NCI-H2227 treated with DMSO at 0.1 percent for 48 hours (cell line): Measurements from ENCODE around the gene DDAH2.
A peak's percentile ranks its signal among the peaks of the same experiment; 100 is the strongest.

Experiments used
- DNase-seq: peaks from one replicate; lab custom pipeline; 2025; lab: John Stamatoyannopoulos, UW

The DDAH2 gene

DNA sequence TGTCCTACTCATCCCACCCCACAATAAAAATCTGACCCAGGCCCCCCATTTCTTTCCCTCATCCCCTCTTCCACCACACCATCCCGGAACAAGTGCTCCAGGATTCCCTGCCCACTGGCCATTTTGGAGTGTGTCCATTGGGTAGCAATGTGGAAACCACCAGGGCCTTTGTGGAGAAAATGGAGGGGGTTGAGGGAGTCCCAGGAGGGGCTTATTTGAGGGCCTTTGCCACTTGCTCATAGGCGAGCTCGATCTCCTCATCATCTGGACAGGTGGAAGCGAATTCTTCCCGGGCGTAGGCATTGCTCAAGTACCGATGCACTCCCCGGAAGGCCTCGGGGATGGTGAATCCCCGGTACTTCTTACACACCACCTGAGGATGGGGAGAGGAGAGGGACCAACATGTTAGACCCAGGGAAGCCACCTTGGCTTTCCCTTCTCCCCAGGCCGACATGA, 1.6 kb upstream of the DDAH2 start:
- DNase-seq = no peak

DNA sequence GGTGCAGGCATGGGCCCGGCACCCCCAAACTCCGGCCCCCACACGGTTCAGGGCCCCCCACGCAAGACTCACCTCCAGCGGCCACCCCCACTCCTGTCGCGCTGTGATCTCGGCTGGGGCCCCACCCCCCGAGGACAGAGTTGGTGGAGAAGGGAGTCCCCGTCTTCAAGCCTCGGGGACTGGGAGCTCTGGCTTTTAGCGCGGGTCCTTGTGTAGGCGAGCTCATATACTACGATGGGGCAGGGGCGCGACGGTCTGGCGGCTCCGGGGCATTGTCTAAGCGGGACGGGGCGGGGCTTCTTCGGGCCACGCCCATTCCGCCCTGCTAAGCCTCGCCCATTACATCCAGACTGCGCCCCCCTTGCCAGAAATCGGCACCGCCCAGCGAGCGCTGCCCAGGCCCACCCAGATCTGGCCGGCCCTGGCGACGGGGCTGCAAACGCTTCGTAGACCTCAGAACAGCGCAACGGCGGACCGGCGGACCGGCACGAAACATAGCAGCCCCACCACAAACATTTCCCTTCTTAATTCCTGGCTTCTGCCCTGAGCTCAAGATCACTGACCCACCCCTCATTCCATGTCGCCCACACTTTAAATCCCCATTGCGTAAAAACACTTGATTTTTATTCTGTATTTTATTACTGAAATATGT, 1.0 kb upstream of the DDAH2 start:
- peak; percentile 87 for DNase-seq

GRCh38 chr6:31729515-31729978, 448 bp upstream of the DDAH2 start:
- DNase-seq = peak; percentile 85

DNA sequence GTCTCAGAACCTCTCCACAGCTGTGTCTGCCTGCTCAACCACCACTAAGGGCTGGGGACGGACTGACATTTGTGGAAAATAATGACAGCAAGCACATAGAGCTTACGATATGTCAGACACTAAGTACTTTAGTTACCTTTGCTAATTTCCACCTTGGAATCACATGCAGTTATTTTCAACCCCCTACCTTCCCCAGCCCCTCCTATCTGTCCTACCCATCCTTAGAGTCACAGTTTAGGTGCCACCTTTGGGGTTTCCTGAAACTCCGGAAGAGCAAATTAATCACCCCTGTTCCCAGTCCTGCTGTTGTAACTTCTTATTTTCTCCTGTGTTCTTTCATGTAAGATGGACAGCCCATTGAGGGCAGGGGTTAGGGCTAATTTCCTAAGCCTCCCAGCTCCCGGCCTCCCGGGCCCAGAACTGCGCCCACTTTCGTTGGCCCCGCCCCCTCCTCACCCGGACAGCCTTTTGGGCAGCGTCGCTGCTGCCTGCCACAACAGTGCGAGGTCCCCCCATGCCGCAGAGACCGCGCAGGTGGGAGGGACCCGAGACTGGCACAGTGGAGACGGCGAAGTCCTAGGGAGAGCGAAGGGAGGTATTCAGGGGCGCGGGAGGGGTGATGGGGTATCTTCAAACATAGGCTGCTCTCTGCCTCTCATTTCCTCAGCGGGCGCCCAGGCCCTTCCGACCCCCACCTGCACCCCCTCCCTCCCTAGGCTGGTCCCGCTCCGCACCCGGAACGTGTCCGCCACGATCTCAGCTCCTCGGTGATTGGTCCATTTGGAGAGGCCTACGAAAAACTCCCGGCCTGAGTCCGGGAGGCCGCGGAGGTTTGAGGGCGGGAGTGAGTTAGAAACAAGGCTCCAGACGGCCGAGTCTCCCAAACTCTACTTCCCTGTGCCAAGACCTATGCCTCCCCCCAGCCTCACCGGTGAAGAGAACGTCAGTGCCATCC, 1.1 kb downstream of the DDAH2 start:
- no peak for DNase-seq

- no peak for DNase-seq
These were observed 1.9 kb downstream of the DDAH2 start for GRCh38 chr6:31727034-31727716.

- no peak for DNase-seq
These were observed 3.4 kb downstream of the DDAH2 start for GRCh38 chr6:31725502-31726350.

DNA sequence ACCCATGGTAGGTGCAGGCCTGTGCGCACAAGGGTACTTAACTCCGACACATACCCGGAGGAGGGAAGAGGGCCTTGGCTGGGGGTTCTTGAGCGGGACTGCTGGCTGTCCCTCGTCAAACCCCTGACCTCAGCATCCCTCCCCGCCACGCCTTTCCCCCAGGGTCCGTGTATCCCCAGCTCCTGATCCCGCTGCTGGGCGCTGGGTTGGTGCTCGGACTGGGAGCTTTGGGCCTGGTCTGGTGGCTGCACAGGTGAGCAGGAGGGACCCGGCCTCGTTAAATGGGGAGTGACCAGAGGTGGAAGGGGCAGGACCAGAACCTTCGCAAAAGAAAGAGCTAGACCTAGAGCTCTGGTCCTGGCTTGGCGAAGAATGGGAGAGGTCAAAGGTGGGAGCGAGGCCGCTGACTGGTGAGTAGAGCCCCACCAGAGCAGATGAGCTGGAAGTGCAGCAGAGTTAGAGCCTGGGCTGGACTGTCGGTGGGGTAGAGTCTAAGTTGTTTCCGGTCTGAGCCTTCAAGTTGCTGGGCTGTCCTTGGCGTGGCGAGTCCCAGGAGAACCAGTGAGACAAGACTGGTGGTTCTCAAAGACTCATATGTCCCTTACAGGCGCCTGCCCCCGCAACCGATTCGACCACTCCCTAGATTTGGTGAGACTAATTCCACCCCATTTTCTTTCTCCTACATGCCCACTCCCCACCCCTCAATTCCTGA, 5.0 kb downstream of the DDAH2 start:
- DNase-seq = no peak

DNA sequence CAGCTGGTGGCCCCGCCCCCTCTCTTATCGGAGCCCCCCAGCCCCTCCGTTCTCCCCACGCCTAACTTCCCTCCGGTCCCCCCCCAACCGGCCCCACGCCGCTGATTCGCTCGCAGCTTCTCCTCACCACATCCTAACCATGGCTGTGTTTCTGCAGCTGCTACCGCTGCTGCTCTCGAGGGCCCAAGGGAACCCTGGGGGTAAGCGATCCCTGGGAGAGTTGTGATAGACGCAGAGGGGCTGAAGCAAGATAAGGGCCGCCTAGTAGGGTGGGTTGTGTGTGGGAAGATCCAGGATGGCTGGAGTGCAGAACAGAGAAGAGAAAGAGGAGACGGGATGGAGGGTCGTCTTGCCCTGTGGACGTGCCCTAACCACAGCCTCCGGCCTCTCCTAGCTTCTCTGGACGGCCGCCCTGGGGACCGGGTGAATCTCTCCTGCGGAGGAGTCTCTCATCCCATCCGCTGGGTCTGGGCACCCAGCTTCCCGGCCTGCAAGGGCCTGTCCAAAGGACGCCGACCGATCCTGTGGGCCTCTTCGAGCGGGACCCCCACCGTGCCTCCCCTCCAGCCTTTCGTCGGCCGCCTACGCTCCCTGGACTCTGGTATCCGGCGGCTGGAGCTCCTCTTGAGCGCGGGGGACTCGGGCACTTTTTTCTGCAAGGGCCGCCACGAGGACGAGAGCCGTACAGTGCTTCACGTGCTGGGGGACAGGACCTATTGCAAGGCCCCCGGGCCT, 5.7 kb downstream of the DDAH2 start, which contains the start of gene MPIG6B:
TSS of gene MPIG6B (plus strand) at position 129 of the 735 bp plus-strand sequence. CDS start at position 140, 11 bp downstream.
- no peak for DNase-seq

GRCh38 chr6:31722173-31722572, 6.9 kb downstream of the DDAH2 start:
- DNase-seq = no peak

- DNase-seq = no peak
These were observed 7.6 kb downstream of the DDAH2 start, which contains the start of gene LY6G6C for GRCh38 chr6:31721351-31722020. Gene LY6G6C (minus strand): TSS chr6:31721746. CDS start chr6:31721679, 67 bp downstream.

DNA sequence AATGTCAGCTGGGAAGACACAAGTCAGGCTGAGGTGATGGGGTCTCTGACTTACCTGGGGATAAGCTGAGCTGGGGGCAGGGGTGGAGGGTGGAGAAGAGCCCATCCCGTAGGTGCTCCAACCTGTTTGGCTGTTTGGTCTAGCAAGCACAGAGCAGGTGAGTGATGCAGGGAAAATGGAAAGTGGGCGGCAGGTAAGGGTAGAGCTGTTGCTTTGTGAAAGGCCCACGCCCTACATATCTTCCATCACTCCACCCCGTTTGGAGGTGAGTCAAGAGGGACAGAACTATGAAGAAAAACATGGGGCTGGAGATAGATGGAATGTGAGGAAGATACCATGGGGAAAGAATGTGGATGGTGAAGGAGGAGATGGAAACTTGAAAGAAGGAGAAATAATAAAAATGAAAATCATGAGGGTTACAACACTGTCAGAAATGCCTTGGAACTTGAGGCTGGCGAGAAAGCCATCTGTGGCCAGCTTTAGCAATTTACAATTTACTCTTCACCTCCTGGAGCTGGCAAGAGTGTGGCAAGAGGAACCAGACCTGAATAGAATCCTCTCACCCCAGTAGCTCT, 8.8 kb downstream of the DDAH2 start:
- no peak for DNase-seq

GRCh38 chr6:31719001-31719400, 10.1 kb downstream of the DDAH2 start:
- no peak for DNase-seq

GRCh38 chr6:31718265-31718664, 10.8 kb downstream of the DDAH2 start:
- no peak for DNase-seq

DNA sequence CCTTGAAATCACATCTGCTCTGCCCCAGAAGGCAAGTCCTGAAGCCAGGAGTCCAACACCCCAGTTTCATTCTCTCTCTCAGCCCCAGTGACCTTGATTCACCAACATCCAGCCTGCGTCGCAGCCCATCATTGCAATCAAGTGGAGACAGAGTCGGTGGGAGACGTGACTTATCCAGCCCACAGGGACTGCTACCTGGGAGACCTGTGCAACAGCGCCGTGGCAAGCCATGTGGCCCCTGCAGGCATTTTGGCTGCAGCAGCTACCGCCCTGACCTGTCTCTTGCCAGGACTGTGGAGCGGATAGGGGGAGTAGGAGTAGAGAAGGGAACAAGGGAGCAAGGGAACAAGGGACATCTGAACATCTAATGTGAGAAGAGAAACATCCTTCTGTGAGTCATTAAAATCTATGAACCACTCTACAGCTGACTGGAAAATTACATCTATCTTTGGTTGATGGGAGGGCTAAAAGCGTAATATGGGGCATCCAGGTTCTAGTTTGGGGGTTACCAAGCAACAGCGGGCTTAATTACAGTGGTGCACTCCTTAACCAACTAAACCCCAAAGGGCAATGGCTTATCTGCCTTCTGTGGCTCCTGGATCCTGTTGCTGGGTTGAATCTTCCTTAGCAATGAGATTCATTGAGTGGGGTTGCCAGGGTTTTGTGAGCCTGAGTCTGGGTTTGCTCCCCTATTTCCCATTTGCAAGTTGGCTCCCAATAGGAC, 11.4 kb downstream of the DDAH2 start:
- no peak for DNase-seq

- DNase-seq = no peak
These were observed 13.8 kb downstream of the DDAH2 start, which contains the start of gene LY6G6D for GRCh38 chr6:31715022-31715958. Gene LY6G6D (plus strand): TSS chr6:31715348. CDS start chr6:31715356, 8 bp downstream.

DNA sequence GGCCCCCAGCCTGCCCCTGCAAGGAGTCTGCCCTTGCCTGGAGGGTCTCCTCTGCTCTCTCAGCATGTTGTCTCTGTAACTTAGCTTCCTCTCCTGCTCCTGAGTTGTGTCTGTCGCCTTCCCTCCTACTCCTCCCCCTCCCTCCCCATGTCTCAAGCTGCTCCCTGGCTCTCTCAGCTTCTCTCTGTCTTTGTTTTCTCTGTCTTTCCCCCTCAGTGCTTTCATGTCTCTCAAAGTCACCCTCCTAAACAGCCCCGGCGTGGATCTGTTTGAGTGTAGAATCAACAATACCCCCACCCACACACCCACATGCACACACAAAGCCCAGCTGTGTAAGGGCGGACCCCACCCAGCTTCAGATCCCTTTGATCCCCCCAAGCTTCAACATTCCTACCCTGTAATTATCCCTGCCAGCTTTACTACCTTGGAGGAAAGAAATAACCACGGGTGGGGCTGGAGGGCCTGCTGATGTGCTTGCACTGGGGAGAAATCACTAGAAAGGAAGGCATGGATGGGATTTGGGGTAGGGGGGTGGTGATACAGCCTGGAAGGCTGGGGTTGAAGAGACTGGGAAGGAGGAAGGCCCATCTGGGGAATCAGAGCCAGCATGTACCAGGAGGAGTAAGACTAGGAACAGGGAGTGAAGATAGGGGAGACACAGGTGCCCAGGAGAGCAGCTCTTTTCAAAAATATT, 15.0 kb downstream of the DDAH2 start:
- peak; percentile 95 for DNase-seq
